Type B pancreatic cell (in vitro differentiated cells): ENCODE measurements around the gene SUGP1. TPM values are rescaled to one million over a fixed set of nuclear protein-coding genes. Genes with fewer than 3 reads are reported as not detected.

Source experiments
- DNase-seq: peaks from one replicate; pipeline ENCODE4 v3.0.0; 2021; ENCODE audit warnings: mixed read lengths; ENCODE audit not compliant: unreplicated experiment; ENCODE audit errors: extremely low spot score
- H3K27ac Mint-ChIP-seq: 2 replicates; pipeline ENCODE4 v1.8.0; 2021; ENCODE audit warnings: mild to moderate bottlenecking, mixed read lengths
- H3K27me3 Mint-ChIP-seq: 2 replicates; pipeline ENCODE4 v1.8.0; 2021; ENCODE audit warnings: mixed read lengths
- H3K36me3 Mint-ChIP-seq: 2 replicates; pipeline ENCODE4 v1.8.0; 2021; ENCODE audit warnings: mixed read lengths
- H3K4me1 Mint-ChIP-seq: one replicate; pipeline ENCODE4 v1.8.0; 2021; ENCODE audit warnings: mixed read lengths; ENCODE audit not compliant: unreplicated experiment
- H3K4me3 Mint-ChIP-seq: 2 replicates; pipeline ENCODE4 v1.8.0; 2021; ENCODE audit warnings: mild to moderate bottlenecking, mixed read lengths
- H3K9me3 Mint-ChIP-seq: 2 replicates; pipeline ENCODE4 v1.8.0; 2021; ENCODE audit warnings: mixed read lengths
- total RNA-seq: library from RNA; stranded (reverse); gene quantifications from 2 replicates; pipeline ENCODE4 v1.2.1, GENCODE V29; 2021; ENCODE audit warnings: low replicate concordance
- TF ChIP-seq, protein P1 (sequence below): fragments of 200-600 bp; sonication (generic); conservative IDR thresholded peaks from 2 replicates; pipeline ENCODE4 v1.5.0; 2021; ENCODE audit warnings: antibody characterized with exemption, mild to moderate bottlenecking

Gene SUGP1
- total RNA-seq, 1 donor from 2014 or later: 86.8 TPM

DNA sequence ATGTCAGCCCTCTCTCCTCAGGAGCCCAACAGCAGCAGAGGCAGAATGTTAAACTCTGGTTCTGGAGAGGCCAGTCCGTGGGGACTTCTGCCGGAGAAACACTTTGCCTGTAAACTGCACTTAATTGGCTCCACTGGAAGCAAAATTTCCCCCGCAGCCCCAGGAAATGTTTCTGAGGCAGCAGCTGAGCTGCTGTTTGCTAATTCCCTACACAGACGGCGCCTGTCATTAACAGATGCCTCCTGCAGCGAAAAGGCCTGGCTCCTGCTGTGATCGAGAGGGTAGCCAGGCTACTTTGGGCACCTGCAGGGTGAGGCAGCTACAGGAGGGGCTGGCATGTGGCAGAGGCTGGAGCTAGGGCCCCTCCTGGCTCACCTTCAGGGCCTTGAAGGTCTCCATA, 42.0 kb downstream of the SUGP1 start:
- H3K4me1 Mint-ChIP-seq: no peaks in the 10 kb centered on the region
- peaks cover 8% of the 10 kb centered on the region for H3K27me3 Mint-ChIP-seq
- H3K36me3 Mint-ChIP-seq: peaks cover 7% of the 10 kb centered on the region
- no peak for DNase-seq
- no peaks in the 10 kb centered on the region for H3K9me3 Mint-ChIP-seq
- TF ChIP-seq, protein P1, sequence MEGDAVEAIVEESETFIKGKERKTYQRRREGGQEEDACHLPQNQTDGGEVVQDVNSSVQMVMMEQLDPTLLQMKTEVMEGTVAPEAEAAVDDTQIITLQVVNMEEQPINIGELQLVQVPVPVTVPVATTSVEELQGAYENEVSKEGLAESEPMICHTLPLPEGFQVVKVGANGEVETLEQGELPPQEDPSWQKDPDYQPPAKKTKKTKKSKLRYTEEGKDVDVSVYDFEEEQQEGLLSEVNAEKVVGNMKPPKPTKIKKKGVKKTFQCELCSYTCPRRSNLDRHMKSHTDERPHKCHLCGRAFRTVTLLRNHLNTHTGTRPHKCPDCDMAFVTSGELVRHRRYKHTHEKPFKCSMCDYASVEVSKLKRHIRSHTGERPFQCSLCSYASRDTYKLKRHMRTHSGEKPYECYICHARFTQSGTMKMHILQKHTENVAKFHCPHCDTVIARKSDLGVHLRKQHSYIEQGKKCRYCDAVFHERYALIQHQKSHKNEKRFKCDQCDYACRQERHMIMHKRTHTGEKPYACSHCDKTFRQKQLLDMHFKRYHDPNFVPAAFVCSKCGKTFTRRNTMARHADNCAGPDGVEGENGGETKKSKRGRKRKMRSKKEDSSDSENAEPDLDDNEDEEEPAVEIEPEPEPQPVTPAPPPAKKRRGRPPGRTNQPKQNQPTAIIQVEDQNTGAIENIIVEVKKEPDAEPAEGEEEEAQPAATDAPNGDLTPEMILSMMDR: no peak
- H3K27ac Mint-ChIP-seq: no peak overlapping the region
- H3K4me3 Mint-ChIP-seq: no peak overlapping the region

DNA sequence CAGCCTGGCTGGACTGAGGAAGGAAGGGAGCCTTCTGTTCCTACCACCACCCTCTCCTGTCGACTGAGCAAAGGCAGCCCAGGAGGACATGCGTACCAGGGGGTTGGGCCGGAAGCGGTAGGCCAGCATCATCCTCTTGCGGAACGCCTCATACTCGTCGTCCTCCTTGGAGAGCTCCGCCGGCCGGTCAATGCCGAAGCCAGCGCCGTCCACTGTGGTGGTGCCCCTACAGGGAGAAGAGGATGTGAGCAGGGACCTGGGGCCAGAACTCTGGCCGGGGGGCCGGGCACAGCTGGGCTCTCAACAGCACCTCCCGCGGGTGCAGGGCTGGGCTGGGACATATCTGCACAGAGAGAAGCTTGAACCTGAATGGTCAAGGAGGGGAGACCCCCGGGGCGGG, 43.5 kb downstream of the SUGP1 start:
- Mint-ChIP-seq H3K27ac (no peak overlapping the region), H3K36me3 (peaks cover 7% of the 10 kb centered on the region), H3K4me1 (no peaks in the 10 kb centered on the region), H3K27me3 (peaks cover 15% of the 10 kb centered on the region), H3K9me3 (no peaks in the 10 kb centered on the region), H3K4me3 (no peak overlapping the region)
- TF ChIP-seq, protein P1: no peak
- DNase-seq: no peak

DNA sequence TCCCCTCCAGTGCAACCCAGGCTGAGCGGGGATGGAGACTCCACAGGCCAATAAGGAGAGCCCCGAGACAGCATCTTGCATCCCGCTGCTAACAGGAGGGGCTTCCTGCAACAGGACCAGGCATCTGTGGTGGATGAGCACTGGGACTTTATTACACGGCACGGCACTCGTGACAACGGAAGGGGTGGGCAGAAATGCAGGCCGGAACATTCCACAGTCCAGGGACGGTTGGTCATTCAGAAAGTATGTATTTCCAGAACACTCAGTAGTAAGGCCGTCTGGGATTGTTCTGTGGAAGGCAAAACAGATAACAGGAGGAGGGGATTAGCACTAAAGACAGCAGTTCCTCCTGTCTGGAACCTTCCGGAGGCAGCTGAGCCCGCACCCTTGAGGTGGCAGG, 43.9 kb downstream of the SUGP1 start:
- Mint-ChIP-seq H3K4me1 (no peaks in the 10 kb centered on the region), H3K9me3 (no peaks in the 10 kb centered on the region), H3K36me3 (peaks cover 7% of the 10 kb centered on the region), H3K27ac (no peak overlapping the region), H3K27me3 (peaks cover 17% of the 10 kb centered on the region), H3K4me3 (no peak overlapping the region)
- TF ChIP-seq, protein P1: no peak
- no peak for DNase-seq

DNA sequence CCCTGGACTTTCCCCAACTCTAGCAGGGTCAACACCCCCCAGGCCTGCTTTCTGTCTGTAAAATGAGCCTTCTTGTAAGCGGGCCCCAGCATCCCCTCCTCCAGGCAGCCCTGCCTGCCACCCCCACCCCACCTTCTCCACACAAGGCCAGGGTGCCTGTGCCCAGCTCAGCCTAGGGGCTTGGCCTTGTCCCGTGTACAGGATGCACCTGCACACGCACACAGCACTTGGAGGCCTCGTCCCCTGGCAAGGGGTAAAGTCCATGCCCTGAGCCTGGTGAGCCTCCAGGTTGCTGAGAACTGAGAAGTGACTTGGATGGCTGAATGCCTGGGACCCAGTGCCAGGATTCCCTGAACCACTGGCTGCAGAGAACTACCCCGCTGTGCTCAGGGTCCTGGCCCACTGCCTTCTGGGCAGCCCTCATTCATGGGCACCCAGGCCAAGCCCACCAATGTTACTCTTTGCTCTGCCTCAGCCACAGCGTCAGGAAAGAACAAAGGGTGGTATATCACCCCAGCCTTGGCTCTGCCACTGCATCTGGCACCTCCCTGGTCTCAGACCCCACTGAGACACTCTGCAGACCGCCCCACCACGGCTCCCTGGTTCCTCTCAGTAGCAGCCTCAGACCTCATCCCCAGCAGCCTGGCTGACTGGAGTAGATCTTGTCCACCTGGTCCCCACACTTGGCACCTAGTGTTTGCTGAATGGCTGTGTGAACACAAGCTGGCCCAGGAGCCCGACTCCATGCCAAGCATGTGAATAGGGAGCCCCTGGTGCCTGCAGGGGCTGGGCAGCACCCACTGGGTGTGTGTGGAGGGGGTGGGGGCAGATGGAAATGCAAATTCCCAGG, 45.4 kb downstream of the SUGP1 start:
- TF ChIP-seq, protein P1: no peak
- no peak for DNase-seq
- peaks cover 17% of the 10 kb centered on the region for H3K27me3 Mint-ChIP-seq
- no peaks in the 10 kb centered on the region for H3K4me1 Mint-ChIP-seq
- no peaks in the 10 kb centered on the region for H3K9me3 Mint-ChIP-seq
- no peak overlapping the region for H3K27ac Mint-ChIP-seq
- no peak overlapping the region for H3K4me3 Mint-ChIP-seq
- H3K36me3 Mint-ChIP-seq: peaks cover 7% of the 10 kb centered on the region

DNA sequence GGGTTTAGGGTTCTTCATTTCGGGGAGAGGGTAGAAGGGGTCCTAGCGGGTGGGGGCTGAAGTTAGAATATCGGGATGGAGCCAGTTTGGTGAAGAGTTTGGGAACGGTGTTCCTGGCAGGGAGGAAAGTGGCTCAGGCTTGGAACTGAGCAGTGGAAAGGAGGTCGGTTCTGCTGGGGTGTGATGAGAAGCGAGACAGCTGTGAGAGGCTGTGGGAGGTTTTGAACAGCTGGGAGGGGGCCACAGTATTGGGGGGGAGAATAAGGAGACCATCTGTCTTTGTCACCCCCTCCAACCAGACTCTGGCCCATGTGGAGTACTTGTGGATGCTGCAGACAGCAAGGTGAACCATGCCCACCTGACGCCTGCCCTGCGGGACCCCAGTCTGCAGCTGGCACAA, 46.2 kb downstream of the SUGP1 start:
- H3K4me1 Mint-ChIP-seq: no peaks in the 10 kb centered on the region
- peaks cover 7% of the 10 kb centered on the region for H3K36me3 Mint-ChIP-seq
- DNase-seq: no peak
- H3K9me3 Mint-ChIP-seq: no peaks in the 10 kb centered on the region
- peaks cover 17% of the 10 kb centered on the region for H3K27me3 Mint-ChIP-seq
- H3K4me3 Mint-ChIP-seq: peak overlapping the region; percentile 83
- TF ChIP-seq, protein P1: no peak
- no peak overlapping the region for H3K27ac Mint-ChIP-seq
